NB4 (cell line): ENCODE data around the gene DYNLT2B.

Source experiments
- DNase-seq: peaks from one replicate; pipeline ENCODE4 v3.0.0; 2010; ENCODE audit warnings: low read depth
- H3K4me3 ChIP-seq: one replicate; pipeline ENCODE4 v1.5.1; 2011; ENCODE audit warnings: mild to moderate bottlenecking, low read depth, low read length, moderate library complexity
- MYC ChIP-seq: IDR thresholded peaks from 2 replicates; pipeline ENCODE4 v1.6.1; 2011; ENCODE audit warnings: low read depth, low read length
- POLR2A ChIP-seq: IDR thresholded peaks from 2 replicates; pipeline ENCODE4 v1.6.1; 2011; ENCODE audit warnings: mild to moderate bottlenecking; ENCODE audit not compliant: insufficient read length; ENCODE audit errors: extremely low read depth
- TF ChIP-seq, protein P1 (sequence below): IDR thresholded peaks from 2 replicates; pipeline ENCODE4 v1.6.1; 2011; ENCODE audit warnings: low read depth, low read length
- TF ChIP-seq, protein P2 (sequence below): IDR thresholded peaks from one replicate; pipeline ENCODE4 v1.5.1; 2012; ENCODE audit warnings: low read depth, low read length

The DYNLT2B gene

DNA sequence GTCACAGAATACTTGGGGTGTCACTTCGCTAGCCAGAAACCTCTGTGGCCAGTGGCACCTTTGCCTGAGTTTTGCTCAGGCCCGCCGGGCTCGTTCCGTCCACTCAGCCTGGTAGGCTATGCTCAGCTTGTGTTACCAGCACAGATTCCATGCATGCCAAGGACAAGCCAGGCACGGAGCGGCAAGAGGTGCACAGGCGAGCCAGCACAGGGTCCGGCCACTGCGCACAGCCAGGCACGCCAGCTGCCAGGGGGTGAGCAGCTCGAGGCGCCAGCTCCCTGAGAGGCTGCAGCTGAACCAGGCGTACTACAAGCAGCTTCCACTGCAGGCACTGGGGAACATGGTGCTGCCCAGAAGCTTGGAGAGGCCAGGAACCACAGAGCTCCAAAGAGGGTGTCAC lies 45.2 kb downstream of the DYNLT2B start:
- H3K4me3 ChIP-seq = no peak overlapping the region
- TF ChIP-seq POLR2A = no peak
- TF ChIP-seq MYC = no peak
- TF ChIP-seq, protein P1, sequence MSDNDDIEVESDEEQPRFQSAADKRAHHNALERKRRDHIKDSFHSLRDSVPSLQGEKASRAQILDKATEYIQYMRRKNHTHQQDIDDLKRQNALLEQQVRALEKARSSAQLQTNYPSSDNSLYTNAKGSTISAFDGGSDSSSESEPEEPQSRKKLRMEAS = no peak
- TF ChIP-seq, protein P2, sequence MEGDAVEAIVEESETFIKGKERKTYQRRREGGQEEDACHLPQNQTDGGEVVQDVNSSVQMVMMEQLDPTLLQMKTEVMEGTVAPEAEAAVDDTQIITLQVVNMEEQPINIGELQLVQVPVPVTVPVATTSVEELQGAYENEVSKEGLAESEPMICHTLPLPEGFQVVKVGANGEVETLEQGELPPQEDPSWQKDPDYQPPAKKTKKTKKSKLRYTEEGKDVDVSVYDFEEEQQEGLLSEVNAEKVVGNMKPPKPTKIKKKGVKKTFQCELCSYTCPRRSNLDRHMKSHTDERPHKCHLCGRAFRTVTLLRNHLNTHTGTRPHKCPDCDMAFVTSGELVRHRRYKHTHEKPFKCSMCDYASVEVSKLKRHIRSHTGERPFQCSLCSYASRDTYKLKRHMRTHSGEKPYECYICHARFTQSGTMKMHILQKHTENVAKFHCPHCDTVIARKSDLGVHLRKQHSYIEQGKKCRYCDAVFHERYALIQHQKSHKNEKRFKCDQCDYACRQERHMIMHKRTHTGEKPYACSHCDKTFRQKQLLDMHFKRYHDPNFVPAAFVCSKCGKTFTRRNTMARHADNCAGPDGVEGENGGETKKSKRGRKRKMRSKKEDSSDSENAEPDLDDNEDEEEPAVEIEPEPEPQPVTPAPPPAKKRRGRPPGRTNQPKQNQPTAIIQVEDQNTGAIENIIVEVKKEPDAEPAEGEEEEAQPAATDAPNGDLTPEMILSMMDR = no peak
- no peak for DNase-seq

DNA sequence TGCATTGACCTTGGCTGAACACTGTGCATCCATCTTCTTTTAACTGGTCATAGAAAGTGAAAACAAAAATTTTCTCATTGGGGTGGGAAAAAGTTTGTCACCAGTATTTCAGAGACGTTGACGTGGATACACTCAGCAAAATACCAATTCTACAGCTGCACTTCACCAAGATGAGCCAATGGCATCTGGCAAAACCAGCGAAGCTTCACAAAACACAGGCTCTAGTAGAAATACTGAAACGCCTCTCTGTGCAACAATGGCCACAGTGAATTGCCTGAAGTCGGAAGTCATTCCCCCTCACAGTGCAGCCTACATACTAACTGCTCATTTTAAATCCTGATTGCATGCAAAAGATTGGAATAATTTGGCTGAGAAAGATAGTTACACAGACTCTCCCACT lies 47.5 kb downstream of the DYNLT2B start:
- H3K4me3 ChIP-seq = no peak overlapping the region
- no peak for DNase-seq
- TF ChIP-seq POLR2A (no peak), MYC (no peak)
- TF ChIP-seq, protein P2 = no peak
- TF ChIP-seq, protein P1 = no peak

DNA sequence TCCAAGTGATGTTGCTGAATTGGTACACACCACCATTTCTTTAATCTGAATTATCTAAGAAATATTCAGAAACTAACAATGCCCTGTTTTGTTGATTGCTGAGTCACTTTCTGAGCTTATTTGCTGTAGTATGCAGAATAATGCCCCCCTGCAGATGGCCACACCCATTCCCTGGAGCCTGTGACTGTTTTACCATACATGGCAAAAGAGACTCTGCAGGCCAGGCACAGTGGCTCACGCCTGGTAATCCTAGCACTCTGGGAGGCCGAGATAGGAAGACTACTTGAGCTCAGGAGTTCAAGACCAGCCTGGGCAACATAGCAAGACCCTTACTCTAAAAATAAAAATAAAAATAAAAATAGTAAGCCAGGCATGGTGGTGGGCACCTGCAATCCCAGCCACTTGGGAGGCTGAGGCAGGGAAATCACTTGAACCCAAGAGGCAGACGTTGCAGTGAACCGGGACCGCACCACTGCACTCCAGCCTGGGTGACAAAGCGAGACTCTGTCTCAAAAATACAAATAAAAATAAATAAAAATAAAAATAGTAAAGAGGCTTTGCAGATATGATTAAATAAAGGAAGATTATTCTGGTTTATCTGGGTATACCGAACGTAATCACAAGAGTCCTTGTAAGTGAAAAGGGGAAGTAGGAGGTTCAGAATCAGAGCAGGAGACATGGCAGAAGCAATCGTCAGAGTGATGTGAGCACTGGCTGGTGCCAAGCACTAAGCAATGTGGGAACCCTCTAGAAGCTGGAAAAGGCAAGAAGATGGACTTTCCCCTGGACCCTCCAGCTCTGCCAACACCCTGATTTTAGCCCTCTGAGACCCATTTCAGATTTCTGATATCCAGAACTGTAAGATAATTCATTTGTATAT lies 49.5 kb downstream of the DYNLT2B start:
- no peak for TF ChIP-seq POLR2A
- TF ChIP-seq, protein P1 = no peak
- TF ChIP-seq, protein P2 = no peak
- no peak for TF ChIP-seq MYC
- H3K4me3 ChIP-seq = no peak overlapping the region
- DNase-seq = no peak

DNA sequence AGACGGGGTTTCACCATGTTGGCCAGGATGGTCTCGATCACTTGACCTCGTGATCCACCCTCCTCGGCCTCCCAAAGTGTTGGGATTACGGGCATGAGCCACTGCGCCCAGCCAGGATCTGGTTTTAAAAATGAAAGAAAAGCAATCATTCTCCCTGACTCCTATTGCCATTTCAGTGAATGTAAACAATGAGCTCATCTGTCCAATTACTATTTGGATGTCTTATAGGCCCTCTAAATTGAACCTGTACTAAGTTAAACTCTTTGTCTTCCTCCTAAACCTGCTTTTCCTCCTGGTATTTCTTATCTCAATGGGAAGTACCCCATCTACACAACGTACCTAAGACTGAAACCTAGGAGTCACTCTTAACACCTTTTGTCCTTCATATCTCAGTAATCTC lies 54.2 kb downstream of the DYNLT2B start:
- TF ChIP-seq, protein P2 = no peak
- TF ChIP-seq, protein P1 = no peak
- TF ChIP-seq MYC = no peak
- TF ChIP-seq POLR2A = no peak
- no peak for DNase-seq
- no peak overlapping the region for H3K4me3 ChIP-seq

DNA sequence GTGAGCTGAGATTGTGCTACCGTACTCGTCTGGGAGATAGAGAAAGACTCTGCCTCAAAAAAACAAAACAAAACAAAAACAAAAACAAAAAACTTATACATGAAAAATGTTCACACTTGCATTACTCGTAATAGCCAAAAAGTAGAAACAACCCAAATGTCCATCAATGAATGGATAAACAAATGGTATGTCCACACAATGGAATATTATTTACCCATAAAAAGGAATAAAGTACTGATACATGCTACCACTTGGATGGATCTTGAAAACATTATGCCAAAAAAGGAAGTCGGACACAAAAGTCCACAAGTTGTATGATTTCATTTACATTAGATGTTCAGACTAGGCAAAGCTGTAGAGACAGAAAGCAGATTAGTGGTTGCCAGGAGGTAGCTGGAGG lies 57.3 kb downstream of the DYNLT2B start:
- no peak overlapping the region for H3K4me3 ChIP-seq
- no peak for DNase-seq
- TF ChIP-seq MYC = no peak

DNA sequence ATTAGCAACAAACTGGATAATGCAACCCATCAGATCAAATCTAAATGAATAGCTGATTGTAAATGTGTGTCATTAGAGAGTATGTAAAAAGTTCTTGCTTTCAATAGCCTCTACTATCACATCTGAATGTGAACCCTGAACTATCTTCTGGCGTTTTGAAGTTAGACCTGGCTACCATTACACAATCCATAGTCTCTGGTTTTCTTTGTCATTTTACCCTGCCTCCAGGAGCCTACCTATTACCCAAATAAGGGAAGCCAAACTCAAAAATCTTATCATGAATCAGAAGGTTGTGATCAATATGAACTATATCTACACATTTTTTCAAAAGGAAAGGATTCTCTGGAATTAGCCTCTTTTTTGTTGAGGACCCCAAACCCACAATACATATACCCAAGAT lies 62.3 kb downstream of the DYNLT2B start:
- TF ChIP-seq, protein P1 = no peak
- TF ChIP-seq POLR2A (no peak), MYC (no peak)
- TF ChIP-seq, protein P2 = no peak
- H3K4me3 ChIP-seq = no peak overlapping the region
- no peak for DNase-seq
